ENCODE results near the gene TRAF7.

DNA sequence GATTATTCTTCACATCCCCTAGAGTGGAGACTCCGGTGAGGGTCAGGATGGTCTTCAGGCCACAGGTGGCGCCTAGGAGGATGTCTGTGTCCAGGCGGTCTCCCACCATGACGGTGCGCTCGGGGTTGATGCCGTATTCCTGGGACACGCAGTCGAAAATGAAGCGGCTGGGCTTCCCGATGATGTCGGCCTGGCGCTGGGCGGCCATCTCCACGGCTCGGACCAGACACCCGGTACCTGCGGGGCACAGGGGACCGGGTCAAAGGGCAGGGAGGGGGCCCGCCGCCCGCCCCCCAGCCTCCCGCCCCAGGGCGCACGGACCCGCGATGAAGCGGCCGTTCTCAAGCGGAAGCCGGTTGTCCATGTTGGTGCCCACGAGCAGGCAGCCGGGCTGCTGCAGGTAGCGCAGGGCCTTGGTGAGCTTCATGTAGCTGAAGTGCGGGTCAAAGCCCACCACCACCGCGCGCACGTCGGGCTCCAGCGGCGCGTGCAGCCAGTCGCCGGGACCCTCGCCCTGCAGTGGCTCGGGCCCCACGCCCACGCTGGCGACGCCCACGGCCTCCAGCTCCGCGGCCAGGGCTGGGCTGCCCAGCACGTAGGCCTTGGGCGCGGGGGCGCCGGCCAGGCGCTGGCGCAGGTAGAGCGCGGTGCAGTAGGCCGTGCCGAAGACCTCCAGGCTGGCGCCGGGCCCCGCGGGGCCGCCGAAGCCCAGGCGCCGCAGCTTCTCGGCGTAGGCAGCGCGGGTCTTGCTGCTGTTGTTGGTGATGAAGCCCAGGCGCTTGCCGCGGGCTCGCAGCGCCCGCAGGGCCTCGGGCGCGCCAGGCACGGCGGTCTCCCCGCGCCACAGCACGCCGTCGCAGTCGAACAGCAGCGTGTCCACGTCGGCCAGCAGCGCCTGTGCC lies 58.5 kb downstream of the TRAF7 start:
- TF ChIP-seq, protein P1, sequence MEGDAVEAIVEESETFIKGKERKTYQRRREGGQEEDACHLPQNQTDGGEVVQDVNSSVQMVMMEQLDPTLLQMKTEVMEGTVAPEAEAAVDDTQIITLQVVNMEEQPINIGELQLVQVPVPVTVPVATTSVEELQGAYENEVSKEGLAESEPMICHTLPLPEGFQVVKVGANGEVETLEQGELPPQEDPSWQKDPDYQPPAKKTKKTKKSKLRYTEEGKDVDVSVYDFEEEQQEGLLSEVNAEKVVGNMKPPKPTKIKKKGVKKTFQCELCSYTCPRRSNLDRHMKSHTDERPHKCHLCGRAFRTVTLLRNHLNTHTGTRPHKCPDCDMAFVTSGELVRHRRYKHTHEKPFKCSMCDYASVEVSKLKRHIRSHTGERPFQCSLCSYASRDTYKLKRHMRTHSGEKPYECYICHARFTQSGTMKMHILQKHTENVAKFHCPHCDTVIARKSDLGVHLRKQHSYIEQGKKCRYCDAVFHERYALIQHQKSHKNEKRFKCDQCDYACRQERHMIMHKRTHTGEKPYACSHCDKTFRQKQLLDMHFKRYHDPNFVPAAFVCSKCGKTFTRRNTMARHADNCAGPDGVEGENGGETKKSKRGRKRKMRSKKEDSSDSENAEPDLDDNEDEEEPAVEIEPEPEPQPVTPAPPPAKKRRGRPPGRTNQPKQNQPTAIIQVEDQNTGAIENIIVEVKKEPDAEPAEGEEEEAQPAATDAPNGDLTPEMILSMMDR (IDR thresholded peaks at IDR 0.05; ENCODE audit: borderline replicate concordance, extremely low read depth, low read length, poor library complexity, severe bottlenecking): no peak
- no peak for TF ChIP-seq EZH2 (IDR thresholded peaks at IDR 0.05; ENCODE audit: borderline replicate concordance, low read depth, low read length, severe bottlenecking)

Data from DND-41 (cell line).